ENCODE data around the gene TRPC5OS.

DNA sequence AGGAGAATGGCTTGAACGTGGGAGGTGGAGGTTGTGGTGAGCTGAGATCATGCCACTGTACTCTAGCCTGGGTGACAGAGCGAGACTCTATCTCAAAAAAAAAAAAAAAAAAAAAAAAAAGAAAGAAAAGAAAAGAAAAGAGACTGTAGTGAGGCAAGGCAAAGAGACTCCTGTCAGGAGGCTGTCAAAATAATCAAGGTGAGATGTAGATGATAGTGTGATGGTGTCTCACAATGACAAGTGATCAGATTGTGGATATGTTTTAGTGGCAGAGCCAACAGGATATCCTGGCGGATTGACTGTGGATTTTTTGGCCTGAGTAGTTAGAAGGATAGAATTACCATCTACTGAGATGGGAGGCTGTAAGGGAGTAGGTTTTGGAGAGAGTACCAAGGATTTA, 12.6 kb downstream of the TRPC5OS start:
- no peak for TF ChIP-seq EZH2 (IDR thresholded peaks at IDR 0.05; ENCODE audit: borderline replicate concordance, low read depth, low read length, poor library complexity, severe bottlenecking)
- TF ChIP-seq, protein P1, sequence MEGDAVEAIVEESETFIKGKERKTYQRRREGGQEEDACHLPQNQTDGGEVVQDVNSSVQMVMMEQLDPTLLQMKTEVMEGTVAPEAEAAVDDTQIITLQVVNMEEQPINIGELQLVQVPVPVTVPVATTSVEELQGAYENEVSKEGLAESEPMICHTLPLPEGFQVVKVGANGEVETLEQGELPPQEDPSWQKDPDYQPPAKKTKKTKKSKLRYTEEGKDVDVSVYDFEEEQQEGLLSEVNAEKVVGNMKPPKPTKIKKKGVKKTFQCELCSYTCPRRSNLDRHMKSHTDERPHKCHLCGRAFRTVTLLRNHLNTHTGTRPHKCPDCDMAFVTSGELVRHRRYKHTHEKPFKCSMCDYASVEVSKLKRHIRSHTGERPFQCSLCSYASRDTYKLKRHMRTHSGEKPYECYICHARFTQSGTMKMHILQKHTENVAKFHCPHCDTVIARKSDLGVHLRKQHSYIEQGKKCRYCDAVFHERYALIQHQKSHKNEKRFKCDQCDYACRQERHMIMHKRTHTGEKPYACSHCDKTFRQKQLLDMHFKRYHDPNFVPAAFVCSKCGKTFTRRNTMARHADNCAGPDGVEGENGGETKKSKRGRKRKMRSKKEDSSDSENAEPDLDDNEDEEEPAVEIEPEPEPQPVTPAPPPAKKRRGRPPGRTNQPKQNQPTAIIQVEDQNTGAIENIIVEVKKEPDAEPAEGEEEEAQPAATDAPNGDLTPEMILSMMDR (conservative IDR thresholded peaks at IDR 0.05; ENCODE audit: low read depth, low read length): no peak
